HG03097 (cell line): ENCODE measurements around the gene ANKRD2.

Source experiments
- ATAC-seq: cut with Tn5 transposase; IDR thresholded peaks from one replicate; pipeline ENCODE4 v1.9.1; 2021; ENCODE audit not compliant: unreplicated experiment, low FRiP score

ANKRD2 gene

DNA sequence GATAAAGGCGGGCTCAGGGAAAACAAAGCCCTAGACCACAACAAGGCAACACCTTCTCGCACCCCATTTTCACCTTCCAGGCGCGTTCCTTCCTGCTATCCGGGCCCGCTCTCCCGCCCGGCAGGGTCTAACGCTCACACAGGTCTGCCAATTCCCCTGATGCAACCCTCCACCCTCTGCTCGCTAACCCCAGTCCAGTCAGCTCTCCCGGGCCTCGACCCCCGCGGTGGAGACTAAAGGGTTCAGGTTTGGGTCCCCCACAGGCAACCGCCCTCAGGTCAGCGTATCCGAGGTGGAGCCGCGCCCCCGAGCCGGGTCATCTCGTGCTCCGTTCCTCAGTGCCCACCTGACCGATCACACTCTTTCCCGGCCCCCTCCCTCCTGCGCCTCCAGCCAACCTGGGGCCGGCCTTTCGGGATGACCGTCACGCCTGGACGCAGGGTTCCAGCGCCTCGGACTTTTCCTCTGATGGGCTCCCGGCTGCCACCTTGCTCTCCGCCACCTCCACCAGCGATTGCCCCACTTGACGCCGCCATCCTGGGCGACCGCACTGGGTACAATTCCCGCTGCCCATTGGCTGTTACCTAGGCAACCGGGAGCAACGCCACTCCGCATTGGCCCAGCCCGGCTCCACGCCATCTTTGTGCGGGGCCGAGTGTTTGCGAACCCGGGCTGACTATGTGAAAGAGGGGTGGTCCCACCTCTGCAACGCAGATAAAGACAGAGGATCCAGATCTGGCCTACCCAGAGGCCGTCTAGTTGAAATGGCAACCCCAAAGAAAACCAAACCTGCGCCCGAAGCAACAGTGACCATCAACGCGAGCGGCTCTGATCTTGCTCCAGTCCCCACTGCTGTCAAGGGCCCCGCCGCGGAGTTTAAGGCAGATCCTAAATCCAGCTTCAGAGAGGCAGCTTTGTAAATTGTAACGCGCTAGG, 60.6 kb downstream of the ANKRD2 start, which contains the start of gene MORN4:
Gene MORN4, minus strand, starts transcription at position 552 of the 936 bp plus-strand sequence. CDS start 13,847 bp downstream, outside the sequence.
- peak; percentile 95 for ATAC-seq
